Measurements from ENCODE around the gene TIMP3. TPM values are rescaled to one million over a fixed set of nuclear protein-coding genes. Genes with fewer than 3 reads are reported as not detected.

TIMP3 gene
- total and polyA plus RNA-seq, 3 donors from 2014 or later = 200 to 214 (median 201) TPM

DNA sequence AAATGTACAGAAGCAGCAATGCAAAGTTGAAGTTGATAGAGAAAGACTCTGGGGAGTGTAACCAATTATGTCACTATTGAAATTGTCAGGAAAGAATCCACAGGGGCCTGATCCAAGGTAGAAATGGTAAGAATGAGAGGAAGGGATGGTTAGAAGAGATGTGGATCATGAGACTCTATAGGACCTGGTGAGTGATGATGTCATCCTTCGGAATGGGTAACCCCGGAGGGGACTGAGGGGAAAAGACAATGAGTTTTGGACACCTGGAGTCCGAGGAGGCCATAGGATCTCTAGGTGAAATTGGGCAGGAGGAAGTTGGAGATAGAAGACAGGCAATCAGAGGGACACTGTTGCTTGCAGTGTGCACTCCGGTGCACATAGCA is 6.3 kb upstream of the TIMP3 start:
- no peaks in the 10 kb centered on the region for H3K36me3 ChIP-seq (ENCODE audit: low read depth, missing control alignments)
- intact Hi-C loops (cut with DNase I; ENCODE audit: low total_unique reads) = loop anchor here (10.0 kb wide), 1 partner anchor 130 kb away; no protein-coding TSS in a partner anchor
- H3K4me1 ChIP-seq = peaks cover 9% of the 10 kb centered on the region
- H3K27ac ChIP-seq = no peak overlapping the region
- no peaks in the 10 kb centered on the region for H3K9me3 ChIP-seq
- no peak overlapping the region for H3K4me3 ChIP-seq
- no peak for DNase-seq
- WGBS, 2 donors = 93 to 94% methylated on average over 4 of the region's 4 CpGs
- no peaks in the 10 kb centered on the region for H3K27me3 ChIP-seq
- TF ChIP-seq CTCF (IDR thresholded peaks at IDR 0.05) = no peak
- TF ChIP-seq POLR2A (IDR thresholded peaks at IDR 0.05) = no peak

DNA sequence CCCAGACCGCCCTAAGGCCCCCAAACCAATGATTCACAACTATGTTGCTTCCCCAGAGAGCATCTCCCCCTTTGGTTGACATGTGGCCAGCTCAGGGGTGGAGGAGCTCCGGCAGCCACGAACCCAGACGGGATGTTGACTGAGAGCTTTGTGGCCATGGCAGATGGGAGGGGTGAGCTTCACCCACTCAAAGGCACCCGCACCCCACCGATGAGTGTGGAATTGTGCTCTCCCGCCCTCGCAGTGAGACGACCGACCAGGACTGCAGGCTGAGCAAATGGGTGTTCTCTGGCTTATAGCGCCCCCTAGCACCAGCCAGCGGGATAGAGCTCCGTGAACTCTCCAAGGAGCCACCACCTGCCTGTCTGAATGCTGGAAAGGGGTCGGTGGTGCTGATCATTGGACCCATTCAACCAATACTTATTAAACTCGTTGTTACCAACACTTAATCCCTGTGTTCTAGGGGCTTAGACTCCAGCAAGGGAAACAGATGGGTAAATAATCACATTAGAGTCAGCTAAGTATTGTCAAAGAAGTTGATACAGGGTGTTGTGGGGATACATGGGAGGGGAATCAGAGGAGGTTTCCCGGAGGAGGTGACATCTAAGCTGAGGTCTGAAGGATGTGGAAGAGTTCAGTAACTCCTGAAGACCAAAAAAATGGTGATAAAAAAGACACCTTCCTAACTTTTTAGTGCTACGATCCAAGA is 4.5 kb upstream of the TIMP3 start:
- 15 to 17% methylated on average over 13 to 17 of the region's 17 CpGs for WGBS, 2 donors
- peak; percentile 84 for DNase-seq
- peak; percentile 72 to 90 (median 85) for TF ChIP-seq CTCF (IDR thresholded peaks at IDR 0.05)
- TF ChIP-seq POLR2A (IDR thresholded peaks at IDR 0.05) = no peak
- Histone ChIP-seq H3K27me3 (no peaks in the 10 kb centered on the region), H3K9me3 (no peaks in the 10 kb centered on the region), H3K36me3 (ENCODE audit: low read depth, missing control alignments) (no peaks in the 10 kb centered on the region), H3K27ac (no peak overlapping the region), H3K4me1 (peaks cover 14% of the 10 kb centered on the region), H3K4me3 (no peak overlapping the region)
- intact Hi-C loops (cut with DNase I; ENCODE audit: low total_unique reads) = loop anchor here (2.0 to 10.0 kb wide), 2 partner anchors 132 to 268 kb away; no protein-coding TSS in a partner anchor

- no peaks in the 10 kb centered on the region for H3K36me3 ChIP-seq (ENCODE audit: low read depth, missing control alignments)
- H3K27ac ChIP-seq = no peak overlapping the region
- intact Hi-C loops (cut with DNase I; ENCODE audit: low total_unique reads) = loop anchor here (10.0 kb wide), 1 partner anchor 135 kb away; no protein-coding TSS in a partner anchor
- 92 to 95% methylated on average over 6 of the region's 6 CpGs for WGBS, 2 donors
- no peak for TF ChIP-seq POLR2A (IDR thresholded peaks at IDR 0.05)
- no peak for TF ChIP-seq CTCF (IDR thresholded peaks at IDR 0.05)
- no peaks in the 10 kb centered on the region for H3K27me3 ChIP-seq
- H3K9me3 ChIP-seq = no peaks in the 10 kb centered on the region
- peaks cover 27% of the 10 kb centered on the region for H3K4me1 ChIP-seq
- no peak for DNase-seq
- no peak overlapping the region for H3K4me3 ChIP-seq
Measured at GRCh38 chr22:32799496-32799895, 2.0 kb upstream of the TIMP3 start.

DNA sequence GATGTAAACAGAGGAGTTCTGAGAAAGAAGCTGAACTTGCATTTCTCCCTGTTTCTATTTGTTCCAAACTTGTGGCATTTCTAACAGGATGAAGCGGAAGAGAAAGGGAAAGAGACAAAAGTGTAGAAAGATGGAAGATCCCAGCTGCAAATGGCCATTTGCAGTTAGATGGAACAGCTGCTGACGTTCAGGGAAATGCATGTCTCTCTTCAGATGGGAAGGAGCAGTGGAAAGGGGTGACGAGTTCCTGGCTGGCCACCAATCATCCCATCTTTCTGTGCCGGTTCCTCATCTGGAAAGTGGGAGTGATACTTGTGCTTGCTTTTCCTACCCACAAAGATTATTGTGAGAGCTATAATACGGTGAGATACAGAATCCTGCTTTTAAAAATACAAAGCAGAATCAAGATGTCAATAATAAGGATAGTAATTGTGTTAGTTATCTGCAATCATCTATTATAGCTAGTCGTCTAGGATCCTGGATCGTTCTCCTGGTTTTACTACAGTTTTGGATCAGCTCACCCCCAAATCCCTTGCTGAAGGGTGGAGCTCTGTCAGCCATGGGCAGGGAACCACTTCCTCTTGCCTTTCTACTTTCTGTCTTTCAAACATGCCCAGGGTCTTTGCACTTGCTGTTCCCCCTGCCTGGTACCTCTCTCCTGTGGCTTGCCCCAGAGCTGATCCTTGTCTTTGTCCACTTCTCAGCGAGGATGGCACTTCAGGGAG is 1.2 kb upstream of the TIMP3 start:
- 56 to 64% methylated on average over 8 of the region's 8 CpGs for WGBS, 2 donors
- intact Hi-C loops (cut with DNase I; ENCODE audit: low total_unique reads) = loop anchor here (5.0 kb wide), 1 partner anchor 192 kb away; no protein-coding TSS in a partner anchor
- Histone ChIP-seq H3K27me3 (no peaks in the 10 kb centered on the region), H3K9me3 (no peaks in the 10 kb centered on the region), H3K27ac (peak overlapping the region; percentile 64 to 80), H3K4me1 (peaks cover 26% of the 10 kb centered on the region), H3K4me3 (no peak overlapping the region), H3K36me3 (ENCODE audit: low read depth, missing control alignments) (no peaks in the 10 kb centered on the region)
- no peak for DNase-seq
- TF ChIP-seq POLR2A (IDR thresholded peaks at IDR 0.05) = no peak
- TF ChIP-seq CTCF (IDR thresholded peaks at IDR 0.05) = no peak
